SK-N-SH (cell line): ENCODE data around the gene SSRP1. TPM values are rescaled to one million over a fixed set of nuclear protein-coding genes. Genes with fewer than 3 reads are reported as not detected.

ENCODE experiments used
- CTCF ChIA-PET: fragments of 300-600, 350-600 bp; formaldehyde crosslinking; extraction: SDS; loops from one replicate; lab custom pipeline; 2021; lab: Yijun Ruan, JAX
- POLR2A ChIA-PET: fragments of 350-600 bp; sonication (Branson Sonifier 250); formaldehyde crosslinking; extraction: SDS; loops from one replicate; lab custom pipeline; 2020; ENCODE audit warnings: antibody characterized with exemption, inconsistent platforms; lab: Yijun Ruan, JAX
- DNase-seq: peaks from one replicate; pipeline ENCODE4 v3.0.0; 2012
- H2AFZ ChIP-seq: fragments of 200-600 bp; sonication (generic); 2 replicates; pipeline ENCODE4 v1.8.1; 2016; ENCODE audit warnings: antibody characterized with exemption, mild to moderate bottlenecking, low read depth
- H3F3A ChIP-seq: fragments of 200-600 bp; sonication (generic); replicated peaks from 2 replicates; pipeline ENCODE3; 2016; ENCODE audit warnings: antibody characterized with exemption, mild to moderate bottlenecking; ENCODE audit not compliant: insufficient read depth
- H3K27ac ChIP-seq, 2 experiments: fragments of 200-500 bp in 1 of 2; fragments of 200-600 bp in 1 of 2; sonication (Bioruptor generic) in 1 of 2; sonication (generic), shearing (Covaris generic) in 1 of 2; 2 replicates each; pipeline versions ENCODE4 v1.5.1 to v1.6.1; 2014 to 2016; ENCODE audit warnings: low read depth in 2 of 2, inconsistent platforms in 1 of 2, low read length in 1 of 2, mild to moderate bottlenecking in 1 of 2, mixed read lengths in 1 of 2
- H3K27me3 ChIP-seq: fragments of 200-600 bp; sonication (generic), shearing (Covaris generic); 2 replicates; pipeline ENCODE4 v1.6.1; 2016; ENCODE audit warnings: mixed run types; ENCODE audit not compliant: insufficient read depth
- H3K36me3 ChIP-seq, 2 experiments: fragments of 200-500 bp in 1 of 2; fragments of 200-600 bp in 1 of 2; sonication (Bioruptor generic) in 1 of 2; sonication (generic) in 1 of 2; replicated peaks in 1 of 2; 2 replicates each; pipeline versions ENCODE3 to v1.5.1; 2014 to 2016; ENCODE audit warnings: low read length in 1 of 2, mild to moderate bottlenecking in 1 of 2; ENCODE audit not compliant: insufficient read depth in 2 of 2, control insufficient read depth in 1 of 2
- H3K4me1 ChIP-seq, 2 experiments: fragments of 200-500 bp in 1 of 2; fragments of 200-600 bp in 1 of 2; sonication (Bioruptor generic) in 1 of 2; sonication (generic), shearing (Covaris generic) in 1 of 2; 2 replicates each; pipeline versions ENCODE4 v1.5.1 to v1.6.1; 2014 to 2016; ENCODE audit warnings: low read depth in 1 of 2, low read length in 1 of 2, mixed run types in 1 of 2; ENCODE audit not compliant: insufficient read depth in 2 of 2, control insufficient read depth in 1 of 2
- H3K4me2 ChIP-seq: fragments of 200-600 bp; sonication (generic), shearing (Covaris generic); 2 replicates; pipeline ENCODE4 v1.6.1; 2017; ENCODE audit warnings: mixed run types
- H3K4me3 ChIP-seq, 2 experiments: fragments of 200-500 bp in 1 of 2; fragments of 200-600 bp in 1 of 2; sonication (Bioruptor generic) in 1 of 2; sonication (generic), shearing (Covaris generic) in 1 of 2; 2 replicates each; pipeline versions ENCODE4 v1.5.1 to v1.8.1; 2014 to 2016; ENCODE audit warnings: low read depth in 2 of 2, inconsistent platforms in 1 of 2, low read length in 1 of 2, mild to moderate bottlenecking in 1 of 2, mixed read lengths in 1 of 2, moderate library complexity in 1 of 2
- H3K79me2 ChIP-seq: fragments of 200-600 bp; sonication (generic); 2 replicates; pipeline ENCODE4 v1.8.1; 2017; ENCODE audit warnings: mild to moderate bottlenecking; ENCODE audit not compliant: insufficient read depth
- H3K9ac ChIP-seq: fragments of 200-600 bp; sonication (generic); 2 replicates; pipeline ENCODE4 v1.6.1; 2017; ENCODE audit warnings: mixed run types
- H3K9me2 ChIP-seq: fragments of 200-600 bp; sonication (generic); 2 replicates; pipeline ENCODE4 v1.6.1; 2017; ENCODE audit warnings: mixed run types
- H3K9me3 ChIP-seq: fragments of 200-600 bp; sonication (generic); 2 replicates; pipeline ENCODE4 v1.6.1; 2017; ENCODE audit warnings: mixed run types, mild to moderate bottlenecking, moderate library complexity
- H4K20me1 ChIP-seq: fragments of 200-600 bp; sonication (generic); 2 replicates; pipeline ENCODE4 v1.6.1; 2017; ENCODE audit warnings: mild to moderate bottlenecking, mixed run types; ENCODE audit not compliant: insufficient read depth
- FOSL2 ChIP-seq: IDR thresholded peaks from 2 replicates; pipeline ENCODE4 v1.4.0; 2012; ENCODE audit warnings: low read depth, mild to moderate bottlenecking, moderate library complexity, borderline replicate concordance
- FOXJ3 ChIP-seq: sonication (generic); formaldehyde crosslinking; IDR thresholded peaks from 2 replicates; pipeline ENCODE4 v1.5.1; 2020; ENCODE audit warnings: mild to moderate bottlenecking, missing genetic modification reagents
- FOXM1 ChIP-seq: IDR thresholded peaks from 2 replicates; pipeline ENCODE4 v1.4.0; 2012; ENCODE audit warnings: low read depth, mild to moderate bottlenecking
- JUND ChIP-seq: IDR thresholded peaks from 2 replicates; pipeline ENCODE4 v1.4.0; 2012
- NFIC ChIP-seq: IDR thresholded peaks from 2 replicates; pipeline ENCODE4 v1.4.0; 2012; ENCODE audit warnings: borderline replicate concordance
- NRF1 ChIP-seq: IDR thresholded peaks from 2 replicates; pipeline ENCODE4 v1.6.1; 2012; ENCODE audit warnings: low read depth, mild to moderate bottlenecking, low read length
- RCOR1 ChIP-seq: fragments of 150-350 bp; IDR thresholded peaks from 2 replicates; pipeline ENCODE4 v1.6.1; 2017; ENCODE audit warnings: antibody characterized with exemption, low read length
- REST ChIP-seq: IDR thresholded peaks from 2 replicates; pipeline ENCODE4 v1.6.1; 2012; ENCODE audit warnings: mild to moderate bottlenecking, low read depth, low read length, moderate library complexity
- RXRA ChIP-seq: IDR thresholded peaks from 2 replicates; pipeline ENCODE4 v1.4.0; 2012; ENCODE audit warnings: low read depth, mild to moderate bottlenecking, borderline replicate concordance
- SIN3A ChIP-seq: IDR thresholded peaks from 2 replicates; pipeline ENCODE4 v1.6.1; 2012; ENCODE audit warnings: low read depth, mild to moderate bottlenecking, low read length, moderate library complexity, borderline replicate concordance
- TAF1 ChIP-seq: IDR thresholded peaks from 2 replicates; pipeline ENCODE4 v1.6.1; 2012; ENCODE audit warnings: low read depth, mild to moderate bottlenecking, low read length, moderate library complexity, borderline replicate concordance
- TCF12 ChIP-seq: IDR thresholded peaks from 2 replicates; pipeline ENCODE4 v1.4.0; 2012
- TEAD4 ChIP-seq: IDR thresholded peaks from 2 replicates; pipeline ENCODE4 v1.4.0; 2012; ENCODE audit warnings: mild to moderate bottlenecking, borderline replicate concordance; ENCODE audit not compliant: insufficient read depth
- WGBS: methylation state at CpG from one replicate; pipeline ENCODE4 v1.1.6; 2017; ENCODE audit warnings: low lambda C conversion rate; 5-methylcytosine and 5-hydroxymethylcytosine counted together
- polyA plus RNA-seq, 3 experiments: library from polyadenylated mRNA; depleted of rRNA; stranded (reverse); fragments of >200 nt; gene quantifications; 2 replicates each; pipeline ENCODE4 v1.2.3, GENCODE V29; 2012
- TF ChIP-seq, protein P1 (sequence below): IDR thresholded peaks from 2 replicates; pipeline ENCODE4 v1.4.0; 2012; ENCODE audit warnings: low read depth

Gene SSRP1
- polyA plus RNA-seq, 1 of the 3 experiments (the other 2 are of a cell fraction) = 137 TPM

DNA sequence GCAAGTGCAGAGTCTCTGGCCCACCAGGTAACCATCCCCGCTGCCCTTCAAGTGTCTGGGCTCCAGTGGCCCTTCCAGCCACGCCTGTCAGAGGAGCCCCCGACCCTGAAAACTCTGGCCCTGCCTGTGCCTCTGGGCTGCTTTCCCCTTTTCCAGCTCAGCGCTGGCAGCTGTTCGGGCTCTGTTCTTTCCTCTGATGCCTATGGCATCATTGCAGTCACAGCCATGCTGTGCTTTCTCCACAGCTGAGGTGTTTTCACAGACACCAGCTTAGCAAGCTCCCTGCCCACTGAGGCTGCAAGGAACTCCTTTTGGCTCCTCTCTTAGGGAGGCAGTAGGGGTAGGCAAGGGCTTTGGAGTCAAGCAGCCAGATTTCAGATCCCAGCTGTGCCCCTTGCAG lies 23.7 kb upstream of the SSRP1 start (continued):
- TF ChIP-seq, protein P1, sequence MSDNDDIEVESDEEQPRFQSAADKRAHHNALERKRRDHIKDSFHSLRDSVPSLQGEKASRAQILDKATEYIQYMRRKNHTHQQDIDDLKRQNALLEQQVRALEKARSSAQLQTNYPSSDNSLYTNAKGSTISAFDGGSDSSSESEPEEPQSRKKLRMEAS = no peak
- TF ChIP-seq TEAD4 (no peak), RXRA (no peak), TAF1 (no peak), SIN3A (no peak)

DNA sequence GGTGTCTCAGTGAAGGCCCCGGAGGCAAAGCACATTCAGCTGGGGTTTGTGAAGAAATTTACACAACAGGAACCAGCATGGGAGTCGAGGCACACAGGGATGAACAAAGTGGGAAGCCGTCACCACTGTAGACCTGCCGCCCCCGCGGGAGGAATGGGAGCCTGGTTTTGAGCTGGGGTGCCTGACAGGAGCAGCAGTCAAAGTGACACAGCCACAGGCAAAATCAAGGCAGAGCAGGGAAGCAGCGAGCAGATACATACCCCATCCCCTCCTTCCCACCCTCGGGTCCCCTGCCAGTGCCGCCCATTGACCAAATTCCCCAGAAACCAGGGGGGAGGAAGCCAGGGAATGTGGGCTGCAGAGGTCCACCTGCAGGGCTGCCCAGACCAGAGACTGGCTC lies 23.3 kb upstream of the SSRP1 start:
- CTCF ChIA-PET = interaction anchor here (0.9 to 7.1 kb wide), 3 partner anchors 9 to 254 kb away, joined by 3 to 33 read pairs (median 8); no protein-coding TSS in a partner anchor
- H3K9ac ChIP-seq = no peak overlapping the region

More for the DNA sequence above, 23.3 kb upstream of the SSRP1 start:
- WGBS = 42% methylated on average over 6 of the region's 9 CpGs
- no peaks in the 10 kb centered on the region for H4K20me1 ChIP-seq
- no peaks in the 10 kb centered on the region for H3K36me3 ChIP-seq
- DNase-seq = no peak
- H3K27me3 ChIP-seq = peaks cover 9% of the 10 kb centered on the region; the same call in 1 of the 2 replicates
- TF ChIP-seq REST = no peak
- TF ChIP-seq SIN3A = no peak
- no peak for TF ChIP-seq NRF1
- no peak for TF ChIP-seq NFIC
- no peak for TF ChIP-seq FOXJ3
- TF ChIP-seq TCF12 = no peak
- TF ChIP-seq RCOR1 = no peak
- TF ChIP-seq, protein P1 = no peak
- TF ChIP-seq FOXM1 = no peak
- TF ChIP-seq JUND = no peak
- no peak for TF ChIP-seq FOSL2
- POLR2A ChIA-PET = no interaction called here
- no peak overlapping the region for H3K4me2 ChIP-seq
- H2AFZ ChIP-seq = no peak overlapping the region
- no peaks in the 10 kb centered on the region for H3F3A ChIP-seq
- no peaks in the 10 kb centered on the region for H3K9me3 ChIP-seq
- no peaks in the 10 kb centered on the region; a peak in 1 of 4 replicates for H3K4me1 ChIP-seq
- no peak overlapping the region for H3K27ac ChIP-seq
- no peaks in the 10 kb centered on the region for H3K9me2 ChIP-seq
- H3K79me2 ChIP-seq = no peaks in the 10 kb centered on the region
- H3K4me3 ChIP-seq = no peak overlapping the region
